ENCODE results near the gene ZDHHC8.

The ZDHHC8 gene

DNA sequence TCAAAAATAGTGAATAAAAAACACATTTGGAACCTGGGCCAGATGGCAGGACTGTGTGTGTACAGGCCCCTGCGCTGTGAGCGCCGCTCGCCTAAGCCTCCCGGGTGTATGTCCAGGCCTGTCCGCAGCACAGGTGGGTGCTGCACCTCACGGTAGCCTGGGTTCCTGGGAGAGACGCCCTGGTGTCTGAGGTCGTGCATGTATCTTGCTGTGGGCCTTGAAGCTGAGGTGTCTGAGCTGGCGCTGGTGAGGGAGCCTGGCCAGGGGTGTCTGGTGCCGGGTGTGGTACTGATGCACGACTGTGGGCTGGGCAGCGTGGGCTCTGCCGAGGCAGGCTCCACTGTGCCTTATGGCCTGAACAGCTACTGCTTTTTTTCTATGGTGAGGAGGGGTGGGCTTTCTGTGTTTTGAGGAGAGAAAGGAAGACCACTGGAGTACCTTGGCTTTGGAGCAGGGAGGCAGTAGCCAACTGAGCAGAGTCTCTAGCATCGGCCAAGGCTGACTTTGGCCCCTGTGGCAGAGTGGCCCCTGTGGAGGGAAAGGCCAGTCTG lies 4.2 kb upstream of the ZDHHC8 start:
- Mint-ChIP-seq H3K9me3 (no peaks in the 10 kb centered on the region), H3K4me3 (no peak overlapping the region), H3K36me3 (ENCODE audit: low read depth) (peaks cover 28% of the 10 kb centered on the region), H3K27ac (no peak overlapping the region), H3K4me1 (no peaks in the 10 kb centered on the region), H3K27me3 (ENCODE audit: low read depth) (no peaks in the 10 kb centered on the region)
- TF ChIP-seq, protein P1, sequence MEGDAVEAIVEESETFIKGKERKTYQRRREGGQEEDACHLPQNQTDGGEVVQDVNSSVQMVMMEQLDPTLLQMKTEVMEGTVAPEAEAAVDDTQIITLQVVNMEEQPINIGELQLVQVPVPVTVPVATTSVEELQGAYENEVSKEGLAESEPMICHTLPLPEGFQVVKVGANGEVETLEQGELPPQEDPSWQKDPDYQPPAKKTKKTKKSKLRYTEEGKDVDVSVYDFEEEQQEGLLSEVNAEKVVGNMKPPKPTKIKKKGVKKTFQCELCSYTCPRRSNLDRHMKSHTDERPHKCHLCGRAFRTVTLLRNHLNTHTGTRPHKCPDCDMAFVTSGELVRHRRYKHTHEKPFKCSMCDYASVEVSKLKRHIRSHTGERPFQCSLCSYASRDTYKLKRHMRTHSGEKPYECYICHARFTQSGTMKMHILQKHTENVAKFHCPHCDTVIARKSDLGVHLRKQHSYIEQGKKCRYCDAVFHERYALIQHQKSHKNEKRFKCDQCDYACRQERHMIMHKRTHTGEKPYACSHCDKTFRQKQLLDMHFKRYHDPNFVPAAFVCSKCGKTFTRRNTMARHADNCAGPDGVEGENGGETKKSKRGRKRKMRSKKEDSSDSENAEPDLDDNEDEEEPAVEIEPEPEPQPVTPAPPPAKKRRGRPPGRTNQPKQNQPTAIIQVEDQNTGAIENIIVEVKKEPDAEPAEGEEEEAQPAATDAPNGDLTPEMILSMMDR (IDR thresholded peaks at IDR 0.05; ENCODE audit: unreplicated experiment in 3 of 3), result no peak

DNA sequence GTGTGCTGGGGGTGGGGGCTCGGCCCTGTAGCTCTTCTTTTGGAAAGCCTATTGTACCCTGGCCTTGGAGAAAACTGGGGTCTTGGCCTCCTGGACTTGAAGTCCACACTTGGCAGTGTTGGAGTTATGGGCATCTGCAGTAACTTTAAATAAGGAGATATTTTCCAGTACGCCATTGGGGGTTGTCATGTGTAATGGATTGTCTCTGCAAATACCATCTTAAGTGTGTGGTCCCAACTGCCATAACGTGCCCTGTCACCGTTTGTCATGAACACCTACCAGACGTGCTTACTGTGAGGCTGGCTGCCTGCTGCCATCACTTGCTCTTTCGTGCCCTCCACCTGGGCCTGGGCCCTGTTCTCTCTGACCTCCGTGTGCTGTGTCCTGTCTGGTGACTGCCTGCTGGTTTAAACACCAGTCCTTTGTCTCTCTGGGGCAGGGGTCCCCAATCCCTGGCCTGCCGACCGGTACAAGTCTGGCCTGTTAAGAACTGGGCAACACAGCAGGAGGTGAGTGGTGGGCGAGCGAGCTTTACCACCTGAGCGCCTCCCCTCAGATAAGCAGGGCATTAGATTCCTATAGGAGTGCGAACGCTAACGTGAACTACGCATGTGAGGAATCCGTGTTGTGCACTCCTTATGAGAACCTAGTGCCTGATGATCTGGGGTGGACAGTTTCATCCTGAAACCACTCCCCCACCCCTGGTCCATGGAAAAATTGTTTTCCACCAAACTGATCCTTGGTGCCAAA lies 3.6 kb upstream of the ZDHHC8 start:
- Mint-ChIP-seq H3K27ac (no peak overlapping the region), H3K4me3 (no peak overlapping the region), H3K9me3 (no peaks in the 10 kb centered on the region), H3K36me3 (ENCODE audit: low read depth) (peaks cover 24% of the 10 kb centered on the region), H3K4me1 (peaks cover 4% of the 10 kb centered on the region), H3K27me3 (ENCODE audit: low read depth) (no peaks in the 10 kb centered on the region)
- TF ChIP-seq, protein P1 (IDR thresholded peaks at IDR 0.05; ENCODE audit: unreplicated experiment in 3 of 3), result no peak

DNA sequence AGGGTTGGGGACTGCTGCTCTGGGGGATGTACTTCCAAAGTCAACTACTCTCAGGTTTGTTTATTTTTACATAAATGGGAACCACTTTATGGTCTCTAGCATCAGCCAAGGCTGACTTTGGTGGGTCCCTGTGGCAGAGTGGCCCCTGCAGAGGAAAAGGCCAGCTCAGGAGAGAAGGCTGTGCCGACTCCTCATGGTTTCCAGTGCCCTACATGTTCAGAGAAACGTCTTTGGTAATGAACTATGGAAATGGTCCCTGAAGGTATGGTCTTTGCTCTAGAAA lies 3.0 kb upstream of the ZDHHC8 start:
- Mint-ChIP-seq H3K9me3 (no peaks in the 10 kb centered on the region), H3K27ac (no peak overlapping the region), H3K4me3 (no peak overlapping the region), H3K4me1 (peaks cover 7% of the 10 kb centered on the region), H3K27me3 (ENCODE audit: low read depth) (no peaks in the 10 kb centered on the region), H3K36me3 (ENCODE audit: low read depth) (peaks cover 24% of the 10 kb centered on the region)
- TF ChIP-seq, protein P1 (IDR thresholded peaks at IDR 0.05; ENCODE audit: unreplicated experiment in 3 of 3), result no peak

DNA sequence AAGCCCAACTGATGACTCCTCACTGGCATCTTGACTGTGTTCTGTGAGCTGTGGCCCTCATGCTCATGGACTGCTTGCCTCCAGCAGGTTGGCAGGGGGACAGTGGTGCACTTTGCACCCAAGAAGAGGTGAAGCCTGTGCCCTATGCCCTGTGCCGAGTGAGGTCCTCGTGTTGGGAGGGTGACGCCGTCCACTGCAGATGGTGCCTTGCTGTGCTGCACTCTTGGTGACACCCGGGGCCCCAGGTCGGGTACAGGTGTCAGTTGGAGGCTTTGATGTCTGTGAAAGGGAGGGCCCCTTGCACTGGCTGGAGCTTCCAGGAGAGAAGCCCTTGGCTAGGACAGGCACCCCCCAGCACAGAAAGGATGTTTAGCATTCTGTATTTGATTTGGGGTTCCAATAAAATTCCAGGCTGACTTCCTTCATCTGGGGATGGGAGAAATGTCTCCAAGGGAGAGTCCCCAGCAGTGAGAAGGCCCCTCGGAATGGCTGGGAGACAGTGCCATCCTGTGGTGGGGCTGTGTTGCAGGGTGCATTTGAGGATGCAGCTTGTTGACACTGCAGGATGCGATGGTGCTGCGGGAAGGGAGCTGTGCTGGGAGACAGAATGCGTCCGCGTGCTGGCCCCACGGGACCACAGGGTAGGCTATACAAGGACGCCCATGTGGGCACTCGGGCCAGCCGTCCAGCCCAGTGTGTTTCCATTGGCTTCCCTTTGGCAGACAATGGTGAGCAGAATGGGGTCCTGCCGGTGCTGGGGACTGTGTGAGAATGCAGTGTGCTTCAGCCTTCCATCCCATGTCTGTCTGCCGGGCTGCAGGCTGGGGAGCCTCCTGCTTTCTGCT lies 2.5 kb upstream of the ZDHHC8 start:
- peak overlapping the region; percentile 69 to 82 (median 72) for H3K4me3 Mint-ChIP-seq
- TF ChIP-seq, protein P1 (IDR thresholded peaks at IDR 0.05; ENCODE audit: unreplicated experiment in 3 of 3), result no peak
- H3K27ac Mint-ChIP-seq, result peak overlapping the region in 1 of 3 experiments; percentile 51
- no peaks in the 10 kb centered on the region for H3K27me3 Mint-ChIP-seq (ENCODE audit: low read depth)
- peaks cover 7% of the 10 kb centered on the region for H3K4me1 Mint-ChIP-seq
- no peaks in the 10 kb centered on the region for H3K9me3 Mint-ChIP-seq
- H3K36me3 Mint-ChIP-seq (ENCODE audit: low read depth), result peaks cover 24% of the 10 kb centered on the region

DNA sequence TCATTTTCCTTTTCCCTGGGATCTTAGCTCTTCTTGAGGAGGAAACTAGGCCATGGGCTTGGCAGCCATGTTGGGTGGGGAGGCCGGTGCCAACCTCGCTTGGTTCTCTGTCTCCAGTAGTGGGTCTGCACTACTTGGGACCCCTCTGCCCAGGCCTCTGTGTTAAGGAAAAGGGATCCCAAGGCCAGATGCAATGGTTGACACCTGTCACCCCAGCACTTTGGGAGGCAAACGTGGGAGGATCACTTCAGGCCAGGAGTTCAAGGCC lies 1.9 kb upstream of the ZDHHC8 start:
- H3K27ac Mint-ChIP-seq, result no peak overlapping the region
- TF ChIP-seq, protein P1 (IDR thresholded peaks at IDR 0.05; ENCODE audit: unreplicated experiment in 3 of 3), result no peak
- H3K27me3 Mint-ChIP-seq (ENCODE audit: low read depth), result no peaks in the 10 kb centered on the region
- H3K4me1 Mint-ChIP-seq, result peaks cover 7% of the 10 kb centered on the region
- H3K4me3 Mint-ChIP-seq, result peak overlapping the region; percentile 72 to 82 (median 82)
- H3K9me3 Mint-ChIP-seq, result no peaks in the 10 kb centered on the region
- peaks cover 24% of the 10 kb centered on the region for H3K36me3 Mint-ChIP-seq (ENCODE audit: low read depth)

All from nephron (organoid).